Frontal cortex (tissue), 4 donors: ENCODE measurements around the gene CLIC6. TPM values are rescaled to one million over a fixed set of nuclear protein-coding genes. Genes with fewer than 3 reads are reported as not detected.

ENCODE experiments used
- DNase-seq, 2 donors: peaks; one replicate each; pipeline ENCODE4 v3.0.0; 2012; ENCODE audit warnings: low spot score in 2 of 2
- FAIRE-seq: peaks from 2 replicates; lab custom pipeline; 2012; peaks lifted over from hg19 to GRCh38; lab: Jason Lieb, UNC
- total RNA-seq: library from RNA; depleted of rRNA; stranded (reverse); fragments of >200 nt; gene quantifications from one replicate; pipeline ENCODE4 v1.2.3, GENCODE V29; 2014
- donor health status: control.
- donor health status: control.
- donor health status: control.

The CLIC6 gene
- under 0.01 TPM for total RNA-seq

- no peak for DNase-seq
- no peak for FAIRE-seq
Observed at GRCh38 chr21:34668803-34669148, at the start of gene CLIC6. TSS of gene CLIC6 (plus strand) at chr21:34668994. CDS start at chr21:34669389, 395 bp downstream.

- FAIRE-seq: no peak
Observed at GRCh38 chr21:34619841-34620665, 48.7 kb upstream of the CLIC6 start.

GRCh38 chr21:34621434-34622350 is 47.1 kb upstream of the CLIC6 start:
- FAIRE-seq (no peak), DNase-seq (no peak)

More at GRCh38 chr21:34619841-34620665, 48.7 kb upstream of the CLIC6 start:
- no peak for DNase-seq

GRCh38 chr21:34623516-34623915 is 45.3 kb upstream of the CLIC6 start:
- FAIRE-seq (no peak), DNase-seq (no peak)

- FAIRE-seq: no peak
Observed at GRCh38 chr21:34625030-34625593, 43.7 kb upstream of the CLIC6 start.

GRCh38 chr21:34626131-34626530 is 42.7 kb upstream of the CLIC6 start:
- FAIRE-seq: no peak

More at GRCh38 chr21:34625030-34625593, 43.7 kb upstream of the CLIC6 start:
- DNase-seq: no peak

GRCh38 chr21:34630536-34631143 is 38.2 kb upstream of the CLIC6 start:
- DNase-seq (peak; percentile 54 to 70), FAIRE-seq (peak; percentile 77)

More at GRCh38 chr21:34626131-34626530, 42.7 kb upstream of the CLIC6 start:
- DNase-seq: no peak

- FAIRE-seq (no peak), DNase-seq (no peak)
Observed at GRCh38 chr21:34632498-34632897, 36.3 kb upstream of the CLIC6 start.

- DNase-seq: no peak
- FAIRE-seq: no peak
Observed at GRCh38 chr21:34635307-34635706, 33.5 kb upstream of the CLIC6 start.

GRCh38 chr21:34636961-34637360 is 31.8 kb upstream of the CLIC6 start:
- DNase-seq (no peak), FAIRE-seq (no peak)

- FAIRE-seq (no peak), DNase-seq (no peak)
Observed at GRCh38 chr21:34639250-34639649, 29.5 kb upstream of the CLIC6 start.

- no peak for FAIRE-seq
- DNase-seq: no peak
Observed at GRCh38 chr21:34639882-34640788, 28.7 kb upstream of the CLIC6 start.

GRCh38 chr21:34640858-34641257 is 27.9 kb upstream of the CLIC6 start:
- FAIRE-seq (no peak), DNase-seq (no peak)

- FAIRE-seq: no peak
- DNase-seq: no peak
Observed at GRCh38 chr21:34642211-34643075, 26.4 kb upstream of the CLIC6 start.

- DNase-seq: no peak
- FAIRE-seq: no peak
Observed at GRCh38 chr21:34644825-34645224, 24.0 kb upstream of the CLIC6 start.

- no peak for FAIRE-seq
- DNase-seq: no peak
Observed at GRCh38 chr21:34647555-34647954, 21.2 kb upstream of the CLIC6 start.

- no peak for FAIRE-seq
- no peak for DNase-seq
Observed at GRCh38 chr21:34648739-34649297, 20.0 kb upstream of the CLIC6 start.

GRCh38 chr21:34649400-34649799 is 19.4 kb upstream of the CLIC6 start:
- no peak for DNase-seq
- no peak for FAIRE-seq
